ENCODE data around the gene TWSG1.
"Not testable (repeated sequence)": the region's sequence is repeated elsewhere in the genome, so short reads cannot be mapped to it uniquely, and the experiment has no call there.

Gene TWSG1

GRCh38 chr18:9334973-9335696 is 562 bp downstream of the TWSG1 start:
- peak in 1 of 2 donors; percentile 11 for DNase-seq (ENCODE audit: low read depth in 1 of 2, low spot score in 1 of 2)

- no peak for DNase-seq (ENCODE audit: low read depth in 1 of 2, low spot score in 1 of 2)
Observed at GRCh38 chr18:9335697-9336045, 1.1 kb downstream of the TWSG1 start.

- no peak for DNase-seq (ENCODE audit: low read depth in 1 of 2, low spot score in 1 of 2)
Observed at GRCh38 chr18:9336827-9337226, 2.3 kb downstream of the TWSG1 start.

- DNase-seq (ENCODE audit: low read depth in 1 of 2, low spot score in 1 of 2) = no peak
Observed at GRCh38 chr18:9337873-9338272, 3.3 kb downstream of the TWSG1 start.

- no peak for DNase-seq (ENCODE audit: low read depth in 1 of 2, low spot score in 1 of 2)
Observed at GRCh38 chr18:9340472-9340871, 5.9 kb downstream of the TWSG1 start.

- no peak for DNase-seq (ENCODE audit: low read depth in 1 of 2, low spot score in 1 of 2)
Observed at GRCh38 chr18:9343577-9343976, 9.0 kb downstream of the TWSG1 start.

GRCh38 chr18:9346775-9347174 is 12.2 kb downstream of the TWSG1 start:
- DNase-seq (ENCODE audit: low read depth in 1 of 2, low spot score in 1 of 2) = no peak

GRCh38 chr18:9348079-9348671 is 13.6 kb downstream of the TWSG1 start:
- no peak for DNase-seq (ENCODE audit: low read depth in 1 of 2, low spot score in 1 of 2)

- DNase-seq (ENCODE audit: low read depth in 1 of 2, low spot score in 1 of 2) = no peak
Observed at GRCh38 chr18:9348766-9349165, 14.2 kb downstream of the TWSG1 start.

GRCh38 chr18:9353596-9353995 is 19.0 kb downstream of the TWSG1 start:
- DNase-seq (ENCODE audit: low read depth in 1 of 2, low spot score in 1 of 2) = no peak

GRCh38 chr18:9354256-9354655 is 19.7 kb downstream of the TWSG1 start:
- DNase-seq (ENCODE audit: low read depth in 1 of 2, low spot score in 1 of 2) = no peak

GRCh38 chr18:9356976-9357375 is 22.4 kb downstream of the TWSG1 start:
- no peak for DNase-seq (ENCODE audit: low read depth in 1 of 2, low spot score in 1 of 2)

GRCh38 chr18:9359796-9360195 is 25.2 kb downstream of the TWSG1 start:
- no peak for DNase-seq (ENCODE audit: low read depth in 1 of 2, low spot score in 1 of 2)

- no peak for DNase-seq (ENCODE audit: low read depth in 1 of 2, low spot score in 1 of 2)
Observed at GRCh38 chr18:9361191-9361590, 26.6 kb downstream of the TWSG1 start.

- no peak for DNase-seq (ENCODE audit: low read depth in 1 of 2, low spot score in 1 of 2)
Observed at GRCh38 chr18:9362869-9363268, 28.3 kb downstream of the TWSG1 start.

GRCh38 chr18:9364242-9364641 is 29.7 kb downstream of the TWSG1 start:
- DNase-seq (ENCODE audit: low read depth in 1 of 2, low spot score in 1 of 2) = no peak

- DNase-seq (ENCODE audit: low read depth in 1 of 2, low spot score in 1 of 2) = no peak
Observed at GRCh38 chr18:9365406-9365805, 30.8 kb downstream of the TWSG1 start.

- no peak for DNase-seq (ENCODE audit: low read depth in 1 of 2, low spot score in 1 of 2)
Observed at GRCh38 chr18:9366126-9366714, 31.6 kb downstream of the TWSG1 start.

- DNase-seq (ENCODE audit: low read depth in 1 of 2, low spot score in 1 of 2) = not testable (repeated sequence)
Observed at GRCh38 chr18:9373254-9373653, 38.7 kb downstream of the TWSG1 start.

- DNase-seq (ENCODE audit: low read depth in 1 of 2, low spot score in 1 of 2) = no peak
Observed at GRCh38 chr18:9379118-9379517, 44.5 kb downstream of the TWSG1 start.

GRCh38 chr18:9380101-9380500 is 45.5 kb downstream of the TWSG1 start:
- no peak for DNase-seq (ENCODE audit: low read depth in 1 of 2, low spot score in 1 of 2)

GRCh38 chr18:9380621-9381395 is 46.2 kb downstream of the TWSG1 start:
- no peak for DNase-seq (ENCODE audit: low read depth in 1 of 2, low spot score in 1 of 2)
